Measurements from ENCODE around the gene CASP7.

Gene CASP7

DNA sequence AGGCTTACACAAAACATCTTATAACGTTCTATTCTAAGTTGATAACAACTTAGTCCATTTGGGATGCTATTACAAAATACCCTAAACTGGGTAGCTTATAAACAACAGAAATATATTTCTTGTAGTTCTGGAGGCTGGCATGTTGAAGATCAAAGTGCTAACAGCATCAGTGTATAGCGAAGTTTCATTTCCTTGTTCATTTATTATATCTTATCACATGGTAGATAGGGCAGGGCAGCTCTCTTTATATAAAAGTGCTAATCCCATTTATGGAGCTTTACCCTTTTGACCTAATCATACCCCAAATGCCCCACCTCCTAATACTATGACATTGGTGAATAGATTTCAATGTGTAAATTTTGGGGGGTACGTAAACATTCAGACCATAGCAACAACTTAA is 6.3 kb downstream of the CASP7 start:
- no peak for DNase-seq (ENCODE audit: extremely low read depth, low read depth)
- no peak overlapping the region for H3K4me3 ChIP-seq (replicated peaks; ENCODE audit: low read depth, low read length)
- TF ChIP-seq, protein P1, sequence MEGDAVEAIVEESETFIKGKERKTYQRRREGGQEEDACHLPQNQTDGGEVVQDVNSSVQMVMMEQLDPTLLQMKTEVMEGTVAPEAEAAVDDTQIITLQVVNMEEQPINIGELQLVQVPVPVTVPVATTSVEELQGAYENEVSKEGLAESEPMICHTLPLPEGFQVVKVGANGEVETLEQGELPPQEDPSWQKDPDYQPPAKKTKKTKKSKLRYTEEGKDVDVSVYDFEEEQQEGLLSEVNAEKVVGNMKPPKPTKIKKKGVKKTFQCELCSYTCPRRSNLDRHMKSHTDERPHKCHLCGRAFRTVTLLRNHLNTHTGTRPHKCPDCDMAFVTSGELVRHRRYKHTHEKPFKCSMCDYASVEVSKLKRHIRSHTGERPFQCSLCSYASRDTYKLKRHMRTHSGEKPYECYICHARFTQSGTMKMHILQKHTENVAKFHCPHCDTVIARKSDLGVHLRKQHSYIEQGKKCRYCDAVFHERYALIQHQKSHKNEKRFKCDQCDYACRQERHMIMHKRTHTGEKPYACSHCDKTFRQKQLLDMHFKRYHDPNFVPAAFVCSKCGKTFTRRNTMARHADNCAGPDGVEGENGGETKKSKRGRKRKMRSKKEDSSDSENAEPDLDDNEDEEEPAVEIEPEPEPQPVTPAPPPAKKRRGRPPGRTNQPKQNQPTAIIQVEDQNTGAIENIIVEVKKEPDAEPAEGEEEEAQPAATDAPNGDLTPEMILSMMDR (IDR thresholded peaks at IDR 0.05; ENCODE audit: low read depth, low read length, missing control alignments), result no peak

DNA sequence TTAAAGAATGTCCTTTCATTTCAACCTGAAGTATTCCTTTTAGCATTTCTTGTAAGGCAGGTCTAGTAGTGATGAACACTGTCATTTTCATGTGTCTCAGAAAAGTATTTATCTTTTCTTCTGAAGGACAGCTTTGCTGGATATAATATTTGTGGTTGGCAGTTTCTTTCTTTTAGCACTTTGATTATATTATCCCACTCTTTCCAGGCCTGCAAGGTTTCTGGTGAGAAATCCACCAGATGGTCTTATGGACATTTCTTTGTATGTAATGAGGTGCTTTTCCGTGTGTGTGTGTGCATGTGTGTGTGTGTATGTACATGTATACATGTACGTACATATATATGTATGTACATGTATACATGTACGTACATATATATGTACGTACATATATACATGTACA is 7.3 kb downstream of the CASP7 start:
- H3K4me3 ChIP-seq (replicated peaks; ENCODE audit: low read depth, low read length), result no peak overlapping the region
- TF ChIP-seq, protein P1 (IDR thresholded peaks at IDR 0.05; ENCODE audit: low read depth, low read length, missing control alignments), result no peak
- no peak for DNase-seq (ENCODE audit: extremely low read depth, low read depth)

DNA sequence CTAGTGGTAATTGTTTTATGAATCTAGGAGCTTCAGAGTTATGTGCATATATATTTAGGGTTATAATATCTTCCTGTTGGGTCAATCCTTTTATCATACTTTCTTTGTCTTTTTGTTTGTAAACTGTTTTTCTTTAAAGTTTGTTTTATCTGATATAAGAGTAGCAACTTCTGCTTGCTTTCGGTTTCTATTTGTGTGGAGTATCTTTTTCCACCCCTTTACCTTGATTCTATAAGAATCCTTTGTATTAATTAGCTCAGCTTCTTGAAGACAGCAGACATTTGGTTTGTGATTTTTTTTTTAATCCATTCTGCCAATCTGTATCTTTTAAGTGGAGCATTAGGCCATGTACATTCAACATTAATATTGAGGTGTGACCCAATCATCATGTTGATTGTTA is 9.3 kb downstream of the CASP7 start:
- TF ChIP-seq, protein P1 (IDR thresholded peaks at IDR 0.05; ENCODE audit: low read depth, low read length, missing control alignments), result no peak
- no peak overlapping the region for H3K4me3 ChIP-seq (replicated peaks; ENCODE audit: low read depth, low read length)
- no peak for DNase-seq (ENCODE audit: extremely low read depth, low read depth)

DNA sequence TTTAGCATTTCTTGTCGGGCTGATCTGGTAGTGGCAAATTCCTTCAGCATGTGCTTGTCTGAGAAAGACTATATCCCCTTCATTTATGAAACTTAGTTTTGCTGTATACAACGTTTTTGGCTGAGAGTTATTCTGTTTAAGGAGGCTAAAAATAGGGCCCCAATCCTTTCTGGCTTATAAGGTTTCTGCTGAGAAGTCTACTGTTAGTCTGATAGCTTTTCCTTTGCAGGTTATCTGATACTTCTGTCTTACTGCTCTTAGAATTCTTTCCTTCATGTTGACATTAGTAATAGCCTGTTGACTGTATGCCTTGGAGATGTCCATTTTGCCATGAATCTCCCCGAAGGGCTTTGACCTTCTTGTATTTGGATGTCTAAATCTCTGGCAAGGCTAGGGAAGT is 9.9 kb downstream of the CASP7 start:
- TF ChIP-seq, protein P1 (IDR thresholded peaks at IDR 0.05; ENCODE audit: low read depth, low read length, missing control alignments), result no peak

GRCh38 chr10:113690749-113691148 is 11.0 kb downstream of the CASP7 start:
- no peak for DNase-seq (ENCODE audit: extremely low read depth, low read depth)
- H3K4me3 ChIP-seq (replicated peaks; ENCODE audit: low read depth, low read length), result no peak overlapping the region
- TF ChIP-seq, protein P1 (IDR thresholded peaks at IDR 0.05; ENCODE audit: low read depth, low read length, missing control alignments), result no peak

More for the DNA sequence above, 9.9 kb downstream of the CASP7 start:
- no peak for DNase-seq (ENCODE audit: extremely low read depth, low read depth)
- no peak overlapping the region for H3K4me3 ChIP-seq (replicated peaks; ENCODE audit: low read depth, low read length)

DNA sequence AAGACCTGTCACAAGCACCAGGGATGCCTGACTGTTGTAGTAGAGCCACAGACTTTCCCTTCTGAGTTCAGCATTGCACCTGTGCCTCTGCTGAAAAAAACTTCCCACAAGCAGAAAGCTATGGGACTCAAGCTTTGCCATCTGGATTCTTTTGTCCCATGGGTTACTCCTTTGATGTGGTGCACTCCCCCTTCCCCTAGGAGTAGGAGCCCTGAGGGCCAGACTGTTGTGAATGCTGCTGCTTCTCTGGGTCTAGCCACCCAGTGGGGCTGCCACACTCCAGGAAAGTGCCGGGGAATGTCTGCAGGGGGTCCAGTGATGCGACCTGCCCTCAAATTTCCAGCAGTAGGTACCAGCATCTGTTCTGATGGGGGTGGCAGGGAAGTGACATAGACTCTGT is 11.7 kb downstream of the CASP7 start:
- H3K4me3 ChIP-seq (replicated peaks; ENCODE audit: low read depth, low read length), result no peak overlapping the region
- TF ChIP-seq, protein P1 (IDR thresholded peaks at IDR 0.05; ENCODE audit: low read depth, low read length, missing control alignments), result no peak
- DNase-seq (ENCODE audit: extremely low read depth, low read depth), result no peak

DNA sequence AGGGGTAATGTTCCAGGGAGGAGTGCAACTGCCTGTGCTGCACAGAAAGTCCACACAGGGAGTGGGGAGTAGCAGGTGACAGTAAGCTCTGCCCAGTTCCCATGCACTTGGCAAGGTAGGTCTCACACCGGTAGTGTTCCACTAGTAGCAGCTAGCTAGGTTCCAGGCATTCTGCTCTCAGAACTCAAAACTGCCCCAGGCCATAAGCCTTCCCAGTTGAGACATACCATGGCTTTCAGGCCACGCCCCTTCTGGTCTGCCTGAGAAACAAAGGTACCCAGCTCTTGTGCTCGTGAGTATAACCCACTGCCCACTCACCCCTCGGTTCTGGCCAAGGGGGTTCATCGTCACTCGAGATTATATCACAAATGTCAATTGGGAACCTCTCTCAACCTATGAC is 12.6 kb downstream of the CASP7 start:
- TF ChIP-seq, protein P1 (IDR thresholded peaks at IDR 0.05; ENCODE audit: low read depth, low read length, missing control alignments), result no peak
- DNase-seq (ENCODE audit: extremely low read depth, low read depth), result no peak
- H3K4me3 ChIP-seq (replicated peaks; ENCODE audit: low read depth, low read length), result no peak overlapping the region
